Bone marrow (tissue), 2 donors: ENCODE measurements around the gene ESAM.
"Not testable (repeated sequence)": the region's sequence is repeated elsewhere in the genome, so short reads cannot be mapped to it uniquely, and the experiment has no call there.

Experiments used
- DNase-seq, 2 donors: peaks; one replicate each; lab custom pipeline; 2025; lab: John Stamatoyannopoulos, UW

Gene ESAM

DNA sequence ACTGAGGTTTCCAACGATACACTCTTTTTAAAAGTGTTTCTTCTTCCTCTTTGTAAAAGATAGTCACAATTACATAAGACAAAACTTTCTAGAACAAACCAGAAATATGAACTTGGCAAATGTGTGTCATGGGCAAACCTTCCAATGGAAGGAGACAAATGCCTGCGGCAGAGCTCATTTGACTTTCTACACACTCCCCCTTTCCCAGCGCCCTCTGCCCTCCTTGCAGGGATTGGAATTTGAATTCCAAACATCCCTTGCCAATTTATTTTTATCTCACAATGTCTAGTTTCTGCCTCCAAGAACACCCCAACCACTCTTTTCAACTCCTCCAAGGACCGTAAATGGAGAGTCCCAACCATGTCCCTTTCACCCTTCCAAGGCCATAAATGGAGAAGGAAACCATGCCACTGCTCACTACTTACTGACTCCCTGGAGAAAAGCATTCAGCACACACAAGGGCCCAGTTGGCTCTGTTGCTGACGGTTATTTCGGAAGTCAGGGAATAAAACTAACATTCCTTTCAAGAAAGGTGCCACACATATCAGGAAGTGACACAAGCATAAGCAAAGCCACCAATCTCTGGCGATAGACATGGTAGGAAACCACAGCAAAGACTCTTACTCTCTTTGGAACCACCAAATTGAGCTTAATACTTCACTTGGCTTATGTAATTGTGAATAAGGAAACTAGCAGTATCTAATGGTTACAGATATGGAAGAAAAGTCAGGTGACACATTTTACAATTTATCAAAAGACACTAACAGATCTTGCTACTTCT, 15.0 kb upstream of the ESAM start:
- no peak for DNase-seq

GRCh38 chr11:124770959-124771358, 8.9 kb upstream of the ESAM start:
- not testable (repeated sequence) for DNase-seq

DNA sequence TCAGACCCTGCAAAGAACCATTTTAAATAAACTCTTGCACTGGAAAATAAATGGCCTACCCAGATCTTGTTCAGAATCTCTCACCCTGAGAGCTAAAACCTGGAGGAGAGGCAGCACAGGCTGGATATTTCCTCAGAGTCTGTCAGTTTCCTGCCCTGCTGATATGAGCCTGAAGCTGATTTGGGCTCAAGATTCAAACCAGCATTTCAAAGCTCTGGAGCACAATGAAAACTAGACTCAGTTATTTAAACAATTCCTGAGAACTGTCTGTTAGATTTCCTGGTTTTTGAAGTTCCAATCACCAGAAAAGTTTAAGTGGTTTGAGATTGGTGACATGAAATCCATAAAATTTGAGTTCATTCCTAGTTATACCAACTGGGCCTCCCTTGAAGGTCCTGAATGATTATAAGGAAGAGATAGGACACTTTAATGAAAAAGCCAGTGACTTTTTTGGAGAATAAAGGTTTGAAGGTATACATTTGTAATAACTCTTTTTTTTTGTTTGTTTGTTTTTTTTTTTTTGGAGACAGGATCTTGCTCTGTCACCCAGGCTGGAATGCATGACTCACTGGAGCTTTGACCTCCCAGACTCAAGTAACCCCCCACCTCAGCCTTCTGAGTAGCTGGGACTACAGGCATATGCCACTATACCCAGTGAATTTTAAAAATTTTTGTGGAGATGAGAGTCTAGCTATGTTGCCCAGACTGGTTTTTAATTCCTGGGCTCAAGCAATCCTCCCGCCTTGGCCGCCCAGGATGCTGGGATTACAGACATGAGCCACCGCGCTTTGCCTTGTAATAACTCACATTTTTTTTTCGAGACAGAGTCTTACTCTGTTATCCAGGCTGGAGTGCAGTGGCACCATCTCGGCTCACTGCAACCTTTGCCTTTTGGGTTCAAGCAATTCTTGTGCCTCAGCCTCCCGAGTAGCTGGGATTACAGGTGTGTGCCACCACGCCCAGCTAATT, 8.0 kb upstream of the ESAM start:
- no peak for DNase-seq

DNA sequence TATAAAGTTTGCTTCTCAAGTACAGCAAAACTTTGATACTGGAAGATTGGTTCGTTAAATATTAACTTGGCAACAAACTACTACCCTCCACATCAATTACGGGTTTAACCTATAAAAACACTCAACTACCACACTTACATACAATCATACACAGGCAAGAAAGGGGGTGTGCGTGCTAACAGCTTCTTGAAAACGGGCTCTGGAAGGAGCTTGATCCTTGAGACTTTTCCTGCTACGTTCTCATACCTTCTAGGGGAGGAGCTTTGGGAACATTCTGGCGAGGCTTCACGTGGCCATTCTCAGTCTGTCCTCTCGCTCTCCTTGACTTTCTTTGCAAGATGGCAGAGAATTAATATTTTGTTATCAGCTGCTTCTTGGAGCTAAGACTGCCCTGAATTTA, 6.8 kb upstream of the ESAM start:
- no peak for DNase-seq

- no peak for DNase-seq
Observed at GRCh38 chr11:124766156-124766555, 4.1 kb upstream of the ESAM start.

GRCh38 chr11:124763156-124763947, 1.3 kb upstream of the ESAM start:
- DNase-seq: peak; percentile 35 to 59

- no peak for DNase-seq
Observed at GRCh38 chr11:124762624-124763155, 600 bp upstream of the ESAM start.

GRCh38 chr11:124761301-124762104, 587 bp downstream of the ESAM start:
- no peak for DNase-seq

GRCh38 chr11:124760806-124761205, 1.3 kb downstream of the ESAM start:
- DNase-seq: no peak

DNA sequence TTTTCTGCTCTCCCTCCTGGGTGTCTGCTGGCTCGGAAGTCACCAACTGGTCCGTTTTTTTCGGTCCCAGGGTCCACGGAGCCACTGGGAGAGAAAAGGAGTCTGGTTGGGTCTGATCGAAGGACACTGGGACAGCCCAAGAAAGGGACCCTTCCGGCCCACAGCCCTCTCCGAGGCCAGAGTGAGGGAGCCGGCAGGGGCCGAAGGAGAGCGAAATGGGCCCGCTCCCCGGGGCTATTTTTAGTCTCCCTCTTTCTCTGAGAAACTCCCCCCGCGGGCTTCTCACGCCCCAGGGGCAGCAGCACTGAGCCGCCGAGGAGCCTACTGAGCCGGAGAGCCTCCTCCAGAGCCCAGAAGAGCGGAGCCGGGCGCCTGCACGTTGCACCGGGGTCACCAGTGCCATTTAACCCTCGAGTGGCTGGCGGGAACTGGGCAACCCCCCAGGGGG, 1.9 kb downstream of the ESAM start:
- no peak for DNase-seq

GRCh38 chr11:124759266-124760204, 2.6 kb downstream of the ESAM start:
- no peak for DNase-seq

DNA sequence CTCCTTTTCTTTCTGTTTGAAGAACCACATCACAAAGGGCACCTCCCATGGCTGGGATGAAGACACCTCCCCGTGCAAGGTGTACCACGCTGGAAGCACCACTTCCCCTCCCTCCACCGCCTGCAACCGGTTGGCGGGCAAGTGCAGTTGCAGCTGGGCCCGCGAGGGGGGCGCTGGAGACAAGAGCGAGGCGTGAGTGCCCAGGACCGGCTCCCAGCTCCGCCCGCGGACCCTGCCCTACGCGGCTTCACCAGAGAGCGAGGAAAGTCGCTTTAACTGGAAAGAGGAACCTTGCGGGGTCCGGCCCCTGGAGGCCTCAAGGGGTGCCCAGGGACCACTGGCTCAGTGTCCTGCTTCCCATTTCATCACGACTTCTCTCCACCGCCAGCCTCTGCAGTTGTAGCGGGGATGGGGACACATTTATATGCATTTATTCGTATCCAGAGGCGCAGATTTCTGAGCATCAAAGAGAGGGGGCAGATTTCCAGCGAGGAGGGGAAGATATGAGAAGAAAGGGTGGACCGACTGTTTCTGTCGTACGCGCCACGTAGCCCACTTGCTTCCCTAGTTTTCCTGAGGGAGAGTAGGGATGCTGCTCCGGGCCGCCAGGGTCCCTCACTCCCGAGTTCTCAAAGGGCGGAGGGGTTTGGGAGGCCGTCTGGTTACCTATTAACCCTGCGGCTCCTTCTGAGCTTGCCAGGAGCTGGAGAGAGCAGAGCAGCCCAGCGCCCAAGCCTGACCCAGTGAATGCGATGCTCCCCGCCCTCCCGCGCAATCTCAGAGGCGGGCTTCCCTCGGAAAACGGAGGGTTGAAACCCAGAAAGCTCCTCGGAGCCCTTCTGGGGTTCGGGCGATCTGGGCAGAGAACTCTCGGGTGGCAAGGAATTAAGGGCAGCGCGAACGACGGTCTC, 3.5 kb downstream of the ESAM start:
- DNase-seq: peak in 1 of 2 donors; percentile 49

GRCh38 chr11:124757320-124757719, 4.8 kb downstream of the ESAM start:
- DNase-seq: no peak

- DNase-seq: no peak
Observed at GRCh38 chr11:124756753-124757227, 5.3 kb downstream of the ESAM start.

DNA sequence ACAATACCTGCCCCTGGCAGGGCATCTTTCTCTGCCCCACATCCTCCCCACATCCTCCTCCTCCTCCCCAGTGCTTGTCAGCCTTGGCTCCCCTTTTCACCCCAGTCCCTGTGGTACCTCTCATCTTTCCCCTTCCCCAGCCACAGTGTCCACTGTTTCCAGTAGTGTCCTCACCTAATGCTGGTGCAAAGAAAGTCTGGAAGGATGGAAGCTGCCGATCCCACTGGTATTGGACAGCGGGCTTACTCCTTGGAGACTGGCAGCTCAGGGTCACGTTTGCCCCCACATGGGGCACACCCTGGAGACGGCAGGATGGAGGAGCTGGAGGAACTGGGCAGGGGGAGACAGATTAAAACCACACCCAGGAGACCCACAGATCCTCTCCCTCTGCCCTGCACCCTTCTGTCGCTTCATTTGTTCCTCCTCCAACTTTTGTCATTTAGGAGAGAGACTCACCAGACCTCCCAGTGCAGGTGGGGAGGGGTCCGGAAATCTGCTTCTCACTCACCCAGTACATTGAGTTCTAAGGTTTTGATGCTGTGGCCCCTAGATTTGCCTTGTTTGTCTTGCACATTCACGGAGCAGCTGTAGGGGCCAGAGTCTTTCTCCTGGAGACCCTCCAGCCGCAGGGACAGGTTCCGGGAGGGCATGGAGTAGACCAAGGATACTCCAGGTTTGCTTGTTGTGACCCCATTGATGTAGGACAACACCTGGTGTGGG, 5.9 kb downstream of the ESAM start:
- no peak for DNase-seq

GRCh38 chr11:124754710-124755109, 7.4 kb downstream of the ESAM start:
- no peak for DNase-seq

DNA sequence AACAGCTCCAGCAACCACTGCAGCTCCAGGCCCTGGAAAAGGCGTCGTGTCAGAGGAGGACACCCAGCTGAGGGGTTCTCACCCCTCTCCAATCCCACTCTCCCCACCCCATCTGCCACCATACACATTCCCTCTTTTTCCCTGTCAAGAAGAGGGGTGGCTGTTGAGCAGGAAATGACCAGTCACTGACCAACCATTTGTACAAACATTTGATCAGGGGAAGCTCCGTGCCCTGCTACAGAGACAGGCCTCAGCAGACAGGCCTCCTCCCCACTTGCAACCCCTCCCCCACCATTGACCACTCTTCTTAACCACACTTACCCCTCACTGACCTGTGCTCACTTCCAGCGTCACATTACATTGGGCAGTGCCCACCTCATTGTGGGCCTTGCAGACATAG, 7.8 kb downstream of the ESAM start:
- no peak for DNase-seq

DNA sequence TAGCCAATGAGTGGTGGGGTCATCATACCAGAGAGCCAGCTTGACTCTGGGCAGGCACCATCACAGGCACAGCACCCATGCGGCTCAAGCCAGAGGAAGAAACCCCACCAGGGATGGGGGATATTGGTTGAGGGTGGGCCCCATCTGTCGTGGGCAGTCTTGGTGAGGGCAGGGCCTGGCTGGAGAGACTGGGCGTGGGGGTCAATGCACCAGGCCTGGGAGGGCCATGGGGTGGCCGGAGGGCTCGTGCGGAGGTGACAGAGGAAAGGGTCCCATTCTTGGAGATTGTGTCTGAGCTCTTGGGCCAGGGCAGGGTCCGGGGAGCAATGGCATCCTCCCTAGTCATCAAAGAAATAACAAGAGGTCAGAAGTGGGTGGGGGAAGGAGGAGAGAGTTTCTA, 8.5 kb downstream of the ESAM start:
- no peak for DNase-seq
